HG02973 (cell line): ENCODE data around the gene MPP4.
"Not testable (repeated sequence)": the region's sequence is repeated elsewhere in the genome, so short reads cannot be mapped to it uniquely, and the experiment has no call there.

Source experiments
- ATAC-seq: cut with Tn5 transposase; IDR thresholded peaks from one replicate; pipeline ENCODE4 v1.9.1; 2021; ENCODE audit warnings: moderate library complexity; ENCODE audit not compliant: unreplicated experiment

MPP4 gene

DNA sequence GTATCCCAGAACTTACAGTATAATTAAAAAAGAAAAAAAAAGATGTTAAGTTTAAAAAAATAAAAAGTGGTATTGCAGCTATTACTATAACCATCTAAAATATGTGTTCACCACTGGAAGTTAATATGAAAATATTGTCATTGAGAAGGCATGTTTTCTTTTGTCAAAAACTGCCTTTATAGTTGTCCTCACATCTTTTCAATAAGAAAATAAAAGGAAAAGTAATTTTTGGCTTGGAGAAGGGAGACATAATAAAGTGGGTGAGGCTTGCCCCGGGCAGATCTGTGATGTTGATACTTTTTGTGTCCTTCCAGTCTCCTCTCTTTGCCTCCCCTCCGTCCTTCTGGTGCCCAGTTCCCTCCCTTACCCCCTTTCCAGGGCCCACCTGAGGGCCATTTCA, 24.9 kb downstream of the MPP4 start:
- ATAC-seq: no peak

DNA sequence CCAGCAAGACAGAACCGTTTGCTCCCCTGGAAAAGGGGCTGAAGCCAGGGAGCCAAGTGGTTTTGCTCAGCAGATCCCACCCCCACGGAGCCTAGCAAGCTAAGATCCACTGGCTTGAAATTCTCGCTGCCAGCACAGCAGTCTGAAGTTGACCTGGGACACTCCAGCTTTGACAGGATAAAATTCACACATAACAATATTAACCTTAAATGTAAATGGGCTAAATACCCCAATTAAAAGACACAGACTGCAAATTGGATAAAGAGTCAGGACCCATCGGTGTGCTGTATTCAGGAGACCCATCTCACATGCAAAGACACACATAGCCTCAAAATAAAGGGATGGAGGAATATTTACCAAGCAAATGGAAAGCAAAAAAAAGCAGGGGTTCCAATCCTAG, 27.2 kb downstream of the MPP4 start:
- ATAC-seq: not testable (repeated sequence)

DNA sequence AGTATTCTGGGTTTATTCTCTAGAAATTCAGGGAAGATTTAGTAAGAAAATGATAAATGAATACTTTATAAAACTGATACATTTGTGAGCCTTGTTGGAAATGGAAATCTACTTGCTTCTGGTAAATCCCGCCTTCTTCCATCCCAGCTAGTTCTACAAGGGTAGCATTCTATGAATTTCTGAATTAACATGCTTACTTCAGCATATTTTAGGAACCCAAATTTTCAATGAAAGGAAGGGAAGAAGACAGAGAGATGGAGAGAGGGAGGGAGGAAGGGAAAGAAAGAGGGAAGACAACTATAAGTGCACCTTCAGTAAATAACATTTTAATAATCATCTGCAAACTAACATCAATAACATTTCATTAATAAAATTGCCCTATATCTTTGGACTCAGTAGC, 28.6 kb downstream of the MPP4 start:
- ATAC-seq: no peak

GRCh38 chr2:201668402-201668910, 30.0 kb downstream of the MPP4 start:
- no peak for ATAC-seq

DNA sequence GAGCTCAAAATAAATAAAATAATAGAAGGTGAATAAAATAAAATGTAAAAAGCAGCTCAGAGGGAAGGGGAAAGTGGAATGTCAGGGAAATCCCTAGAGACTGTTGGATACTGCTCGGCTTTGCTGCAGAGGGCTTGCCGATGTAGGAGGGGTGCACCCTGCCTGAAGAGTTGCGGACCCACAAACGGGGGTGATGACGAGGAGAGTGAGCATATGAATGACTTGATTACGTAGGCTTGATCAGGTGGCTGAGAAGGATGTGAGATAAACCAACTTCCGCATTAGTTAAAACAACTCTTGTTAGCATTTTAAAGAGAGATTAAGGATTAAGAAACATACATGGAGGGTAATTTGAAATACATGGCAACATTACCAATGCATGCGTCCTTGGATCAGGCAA, 34.1 kb downstream of the MPP4 start:
- no peak for ATAC-seq

DNA sequence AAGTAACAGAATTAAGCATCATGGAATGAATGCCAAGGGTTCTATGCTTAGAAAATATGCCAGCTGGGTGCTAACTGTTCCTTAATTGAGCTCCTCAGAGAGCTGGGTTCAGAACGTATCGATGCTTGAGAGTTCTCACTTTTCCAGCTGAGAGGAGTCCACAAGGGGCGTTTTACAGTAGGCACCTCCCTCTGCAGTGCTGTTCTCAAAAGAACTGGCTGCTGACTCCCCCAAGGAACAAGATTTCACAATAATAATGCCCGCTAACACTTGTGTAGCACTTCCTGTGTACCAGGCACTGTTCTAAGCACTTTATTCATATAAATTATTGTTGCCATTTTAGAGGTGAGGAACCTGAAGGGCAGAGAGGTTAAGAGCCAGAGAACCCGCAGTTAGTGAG, 37.1 kb downstream of the MPP4 start:
- no peak for ATAC-seq

DNA sequence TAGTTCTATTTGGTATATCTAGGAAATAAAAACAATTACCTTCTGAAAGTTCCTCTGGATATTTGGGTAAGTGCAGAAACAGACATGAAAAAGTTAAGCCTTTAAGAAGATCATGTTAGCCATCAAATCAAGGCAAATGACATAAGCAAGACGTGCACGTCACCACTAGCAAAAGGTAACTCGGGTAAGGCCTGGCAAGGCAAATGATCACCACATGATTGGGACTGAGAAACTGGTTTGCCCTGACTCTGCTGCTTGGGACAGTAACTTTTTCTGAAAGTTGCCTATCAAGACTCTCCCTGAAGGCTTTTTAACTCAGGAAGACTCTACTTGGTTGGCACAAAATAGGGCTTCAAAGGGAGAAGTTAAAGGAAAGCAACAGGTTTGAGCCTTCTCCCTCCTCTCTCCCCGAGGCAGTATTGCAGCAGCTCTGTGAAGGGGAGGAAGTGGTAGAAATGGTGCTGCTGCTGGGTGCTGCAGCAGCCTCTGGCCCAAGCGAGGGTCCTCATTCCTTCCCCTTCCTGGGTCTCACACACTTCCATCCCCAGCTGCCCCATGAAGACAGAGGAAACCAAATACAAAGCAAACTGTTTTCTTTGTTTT, 38.0 kb downstream of the MPP4 start:
- ATAC-seq: no peak

DNA sequence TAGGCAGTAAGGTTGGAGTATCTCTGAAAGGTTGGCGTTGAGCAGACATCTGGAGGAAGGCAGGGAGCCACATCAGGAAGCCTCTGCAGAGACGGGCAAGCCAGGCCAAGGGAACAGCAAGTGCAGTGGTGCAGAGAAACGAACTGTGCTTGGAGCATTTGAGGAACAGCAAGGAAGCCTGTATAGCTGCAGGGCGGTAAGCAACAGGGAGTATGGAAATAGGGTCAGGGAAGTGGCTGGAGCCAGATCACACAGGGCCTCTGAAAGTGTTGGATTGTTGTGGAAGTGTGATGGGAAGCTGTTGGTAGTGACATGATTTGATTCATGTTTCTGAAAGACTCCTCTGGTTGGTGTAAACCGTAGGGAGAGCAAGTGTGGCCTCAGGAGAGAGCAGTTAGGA, 41.7 kb downstream of the MPP4 start:
- no peak for ATAC-seq

- ATAC-seq: no peak
These were observed 42.3 kb downstream of the MPP4 start for GRCh38 chr2:201656102-201656501.

DNA sequence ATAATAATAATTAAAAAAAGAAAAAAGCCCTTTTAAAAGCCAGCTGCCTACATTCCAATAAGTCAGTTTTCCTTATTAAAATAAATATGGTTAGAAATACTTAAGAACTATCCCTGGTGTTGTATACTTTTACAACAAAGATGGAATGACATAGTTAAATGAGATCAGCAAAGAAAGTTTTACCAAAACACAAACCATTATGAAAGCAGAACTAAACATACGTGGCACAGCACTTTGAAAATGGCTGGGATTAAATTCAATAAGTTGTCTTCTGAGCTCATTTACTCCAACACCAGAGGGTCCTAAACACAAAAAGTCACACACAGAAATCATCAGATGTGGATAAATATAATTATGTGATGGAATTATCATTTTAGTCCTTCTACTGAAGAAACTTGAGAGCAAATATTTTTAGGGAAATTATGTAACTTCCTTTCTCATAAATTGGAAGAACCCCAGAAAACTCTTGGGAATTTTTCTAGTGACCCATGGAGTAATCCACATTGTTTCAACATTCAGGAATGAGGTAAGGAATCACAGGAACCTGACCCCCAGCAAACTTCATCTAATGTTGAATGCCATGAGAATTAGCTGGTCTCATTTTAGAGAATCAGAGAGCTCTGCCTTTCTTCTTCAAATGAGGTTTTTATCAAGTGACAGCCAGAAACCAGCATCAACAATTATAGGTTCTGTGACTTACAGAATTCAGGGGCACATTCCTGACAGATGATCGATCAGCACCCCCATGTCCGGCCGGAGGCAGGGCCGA, 43.6 kb downstream of the MPP4 start:
- ATAC-seq: no peak

GRCh38 chr2:201653221-201653620, 45.2 kb downstream of the MPP4 start:
- no peak for ATAC-seq

DNA sequence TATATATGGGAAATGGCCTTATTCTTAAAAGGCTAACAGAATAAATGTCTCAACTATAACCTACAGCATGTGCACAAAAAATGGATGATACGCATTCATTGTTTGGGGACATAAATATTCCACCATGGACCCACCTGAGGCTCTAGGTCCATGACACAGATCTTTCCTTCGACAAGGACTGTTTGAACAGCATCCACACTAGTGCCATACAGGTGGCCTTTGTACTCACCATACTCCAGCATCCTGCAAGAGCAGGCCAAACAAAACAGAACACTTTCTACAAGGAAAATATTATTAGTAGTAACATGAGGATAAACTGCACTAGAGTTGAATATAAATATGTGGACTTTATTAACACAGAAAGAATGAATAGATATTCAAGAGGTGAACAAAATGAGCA, 49.0 kb downstream of the MPP4 start:
- no peak for ATAC-seq

DNA sequence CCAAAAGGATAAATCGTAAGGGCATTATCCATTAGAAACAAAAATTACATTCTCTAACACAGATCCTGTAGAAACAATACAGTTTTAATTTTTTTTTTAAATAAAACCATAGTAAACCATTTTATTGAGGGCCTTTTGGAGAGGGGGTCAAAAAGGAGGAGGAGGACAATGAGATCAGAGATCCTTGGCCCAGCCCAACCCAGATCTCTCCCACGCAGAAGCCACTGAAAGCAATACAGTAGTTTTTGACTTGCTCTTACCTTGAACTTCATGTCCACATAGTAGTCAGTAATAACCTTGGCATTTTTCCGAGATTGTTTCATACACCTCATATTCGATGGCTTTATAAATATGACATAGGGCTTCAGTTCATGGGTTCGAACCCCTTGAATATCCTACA, 51.0 kb downstream of the MPP4 start:
- no peak for ATAC-seq

DNA sequence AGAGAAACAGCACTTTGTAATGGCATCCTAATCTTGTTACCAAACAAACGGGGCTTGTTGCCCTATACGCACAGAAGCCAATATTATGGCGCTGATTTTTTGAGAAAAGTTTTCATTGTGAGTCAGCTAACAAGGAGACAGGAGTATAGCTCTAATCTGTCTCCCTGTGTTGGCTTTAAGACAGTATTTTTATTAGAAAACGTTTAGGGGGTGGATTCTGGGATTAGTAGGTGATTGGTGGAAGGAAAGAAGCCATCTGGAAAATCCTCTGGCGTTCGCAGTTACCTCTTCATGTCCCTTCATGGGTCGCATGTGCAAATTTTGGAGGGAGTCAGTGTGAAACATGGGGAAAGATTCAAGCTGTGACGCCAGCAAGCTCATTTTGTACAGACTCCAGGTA, 54.4 kb downstream of the MPP4 start:
- ATAC-seq: no peak

DNA sequence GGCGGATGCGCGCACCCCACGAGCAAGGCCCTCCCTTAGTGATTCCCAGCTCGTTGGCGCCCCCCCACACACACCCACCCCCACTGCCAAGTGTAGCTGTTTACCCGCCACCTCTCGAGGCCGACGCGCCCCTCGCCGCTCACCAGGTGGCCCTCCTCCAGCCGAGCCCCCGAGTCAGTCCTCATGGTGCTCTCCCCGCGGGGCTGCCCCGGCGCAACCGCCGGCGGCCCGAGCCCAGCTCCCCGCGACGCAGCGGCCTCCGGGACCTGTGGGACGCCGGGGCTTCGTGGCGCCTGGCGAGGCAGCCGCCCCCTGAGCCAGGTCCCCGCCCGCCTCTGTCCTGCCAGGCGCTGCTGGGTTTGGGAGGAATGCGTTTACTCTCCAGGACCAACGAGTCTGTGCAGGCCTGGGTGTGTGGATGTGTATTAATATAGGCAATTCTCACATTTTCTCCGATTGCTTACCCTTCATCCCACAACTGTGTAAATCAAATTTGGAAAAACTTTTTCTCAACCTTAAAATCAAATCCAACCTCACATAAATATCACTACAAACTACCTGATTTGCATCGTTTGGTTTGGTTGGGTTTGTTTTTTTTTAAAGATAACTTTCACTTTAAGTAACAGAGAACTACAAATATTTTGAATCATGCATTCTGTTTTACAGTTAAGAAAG, 55.1 kb downstream of the MPP4 start, which contains the start of gene TMEM237:
Gene TMEM237, minus strand, starts transcription at position 288 of the 675 bp plus-strand sequence. Its CDS starts 103 bp downstream, at position 185.
- peak; percentile 48 for ATAC-seq

GRCh38 chr2:201642579-201643215, 55.7 kb downstream of the MPP4 start:
- peak; percentile 70 for ATAC-seq

DNA sequence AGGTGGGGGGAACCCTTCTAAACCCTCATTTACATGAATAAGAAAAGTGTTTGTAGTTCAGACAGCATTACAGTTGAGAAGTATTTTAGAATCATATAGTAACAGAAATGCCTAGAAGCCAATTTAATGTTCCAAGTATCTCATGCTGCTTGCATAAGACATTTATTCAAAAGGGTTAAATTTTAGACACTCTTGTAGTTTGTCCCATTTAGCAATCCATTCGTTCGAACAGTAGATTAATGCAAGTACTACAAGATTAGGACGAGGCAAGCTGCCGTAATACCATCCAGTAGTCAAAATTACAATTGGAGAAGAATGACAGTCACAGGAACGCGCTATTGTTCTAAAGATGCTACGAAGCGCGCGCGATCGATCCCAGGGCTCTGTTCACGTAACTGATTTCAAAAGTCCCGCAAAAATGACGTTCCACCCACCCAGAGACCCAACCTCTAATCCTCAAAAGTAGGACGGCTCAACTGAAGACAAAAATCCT, 56.3 kb downstream of the MPP4 start:
- ATAC-seq: peak; percentile 26

DNA sequence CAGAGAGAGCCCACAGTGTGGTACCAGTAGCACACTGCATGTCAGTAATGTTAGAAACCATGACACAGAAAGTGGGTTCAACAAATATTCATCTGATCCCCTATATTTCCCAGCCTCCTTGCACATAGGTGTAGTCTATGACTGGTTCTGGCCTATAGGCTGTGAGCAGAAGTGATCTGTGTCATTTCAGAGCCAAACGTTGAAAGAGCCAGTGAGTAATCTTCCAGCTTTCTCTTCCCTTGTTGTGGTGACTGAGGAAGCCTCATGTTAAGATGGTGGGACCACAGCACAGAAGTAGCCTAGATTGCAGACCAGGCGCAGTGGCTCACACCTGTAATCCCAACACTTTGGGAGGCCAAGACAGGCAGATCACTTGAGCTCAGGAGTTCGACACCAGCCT, 59.2 kb downstream of the MPP4 start:
- no peak for ATAC-seq

DNA sequence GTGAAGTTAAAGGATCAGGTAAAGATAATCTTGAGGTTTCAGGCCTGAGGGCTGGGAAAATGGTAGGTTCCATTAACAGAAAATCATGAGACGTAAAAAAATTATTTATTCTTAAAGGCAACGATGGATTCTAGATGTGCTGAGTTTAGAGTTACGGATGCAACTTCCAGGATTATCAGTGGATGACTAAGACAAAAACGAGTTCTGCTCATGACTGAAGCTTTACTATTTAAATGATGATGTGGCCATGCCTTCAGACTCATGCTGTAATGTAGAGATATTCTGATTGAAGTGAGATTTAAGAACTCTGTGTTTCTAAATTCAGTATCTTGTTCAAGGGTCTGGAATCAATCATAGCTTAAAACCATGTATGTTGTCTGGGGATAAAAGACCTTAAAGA, 60.1 kb downstream of the MPP4 start:
- ATAC-seq: no peak

DNA sequence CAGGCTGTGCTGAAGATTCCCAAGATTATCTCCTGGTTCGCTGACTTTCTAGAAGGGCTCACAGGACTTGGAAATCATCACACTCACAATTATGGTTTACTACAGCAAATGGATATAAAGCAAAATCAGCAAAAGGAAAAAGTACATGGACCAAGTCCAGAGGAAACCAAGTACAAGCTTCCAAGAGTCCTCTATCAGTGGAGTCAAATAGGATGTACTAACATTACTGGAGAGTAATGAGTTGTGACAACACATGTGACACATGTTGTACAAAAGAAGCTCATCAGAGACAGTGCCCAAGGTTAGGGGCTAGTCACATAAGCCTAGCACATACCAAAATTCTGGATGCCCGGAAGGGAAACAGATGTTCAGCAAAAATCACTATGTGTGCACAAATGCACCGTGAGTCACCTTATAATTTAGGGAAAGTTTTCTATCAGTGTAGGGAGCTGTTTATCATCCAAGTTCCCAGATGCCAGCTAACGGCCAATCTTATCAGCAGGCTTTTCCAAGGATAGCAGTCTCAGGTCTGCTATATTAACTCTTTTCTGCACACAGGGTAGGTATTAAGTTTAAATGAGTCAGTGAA, 64.7 kb downstream of the MPP4 start:
- no peak for ATAC-seq

DNA sequence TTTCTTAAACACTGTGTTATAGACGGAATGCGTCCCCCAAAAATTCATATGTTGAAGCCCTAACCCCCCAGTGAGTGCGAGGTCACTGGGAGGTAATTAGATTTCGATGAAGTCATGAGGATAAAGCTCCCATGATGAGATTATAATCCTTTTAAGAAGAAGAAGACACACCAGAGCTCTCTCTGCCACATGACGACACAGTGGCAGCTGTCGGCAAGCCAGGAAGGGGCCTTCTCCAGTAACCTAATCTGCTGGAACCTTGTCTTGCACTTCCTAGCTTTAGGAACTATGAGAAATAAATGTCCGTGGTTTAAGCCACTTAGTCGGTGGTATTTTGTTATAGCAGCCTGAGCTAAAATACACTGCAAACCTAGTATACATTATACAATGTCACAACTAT, 67.4 kb downstream of the MPP4 start:
- ATAC-seq: no peak
